Measurements from ENCODE around the gene PSMG1. TPM values are rescaled to one million over a fixed set of nuclear protein-coding genes. Genes with fewer than 3 reads are reported as not detected.

PSMG1 gene
- polyA plus RNA-seq, 1 experiment = 21.9 TPM

DNA sequence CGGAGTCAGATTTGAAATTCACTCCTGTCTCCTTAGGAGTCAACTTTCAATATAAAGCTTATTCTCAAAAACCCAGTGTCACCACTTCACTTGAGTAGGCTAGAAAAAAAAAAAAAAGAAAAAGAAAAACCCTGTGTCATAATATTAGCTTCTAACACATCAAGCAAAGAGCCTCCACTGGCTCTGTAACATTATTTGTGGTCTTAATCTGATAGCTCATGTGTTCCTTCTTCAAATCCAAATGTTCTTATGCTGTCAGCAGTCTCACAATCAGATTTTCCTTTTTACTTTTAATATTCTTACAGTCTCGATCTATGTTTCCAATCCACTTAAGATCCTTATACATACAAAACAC lies 26.1 kb upstream of the PSMG1 start:
- H3K4me3 ChIP-seq (ENCODE audit: low read depth, low read length) = no peak overlapping the region
- no peak for TF ChIP-seq CTCF (IDR thresholded peaks at IDR 0.05; ENCODE audit: insufficient read depth, low read depth, low read length)
- no peaks in the 10 kb centered on the region for H3K27me3 ChIP-seq (ENCODE audit: control insufficient read depth, insufficient read depth, low read length)
- CTCF ChIA-PET = interaction anchor here (0.7 kb wide), 1 partner anchor 45 kb away, joined by 4 read pairs; no protein-coding TSS in a partner anchor
- POLR2A ChIA-PET = no interaction called here
- DNase-seq (ENCODE audit: low read depth) = no peak
- H3K36me3 ChIP-seq (ENCODE audit: control insufficient read depth, insufficient read depth, low read length) = peaks cover 9% of the 10 kb centered on the region

- no peak for DNase-seq (ENCODE audit: low read depth)
- CTCF ChIA-PET = interaction anchor here (0.7 kb wide), 1 partner anchor 44 kb away, joined by 4 read pairs; no protein-coding TSS in a partner anchor
- Histone ChIP-seq H3K4me3 (ENCODE audit: low read depth, low read length) (no peak overlapping the region), H3K27me3 (ENCODE audit: control insufficient read depth, insufficient read depth, low read length) (no peaks in the 10 kb centered on the region), H3K36me3 (ENCODE audit: control insufficient read depth, insufficient read depth, low read length) (peaks cover 9% of the 10 kb centered on the region)
- TF ChIP-seq CTCF (IDR thresholded peaks at IDR 0.05; ENCODE audit: insufficient read depth, low read depth, low read length) = no peak
- POLR2A ChIA-PET = no interaction called here
These were observed 25.5 kb upstream of the PSMG1 start for GRCh38 chr21:39208624-39209333.

DNA sequence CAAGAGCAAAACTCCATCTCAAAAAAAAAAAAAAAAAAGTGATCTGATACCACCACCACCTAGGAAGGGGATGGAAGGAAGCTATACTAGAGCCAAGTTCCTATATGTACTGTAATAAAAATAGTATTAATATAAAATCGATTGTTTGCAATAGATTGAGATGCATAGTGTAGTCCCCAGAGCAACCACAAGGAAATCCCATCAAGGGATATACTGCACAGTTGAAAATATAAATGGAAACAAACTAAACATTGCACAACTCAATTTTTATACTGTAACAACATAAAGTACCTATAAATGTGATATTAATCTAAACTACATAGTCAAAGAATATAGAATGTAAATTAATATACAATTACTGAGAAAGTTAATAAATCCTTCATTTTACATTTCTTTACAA lies 20.9 kb upstream of the PSMG1 start:
- ChIA-PET CTCF (interaction anchor here (1.1 to 1.4 kb wide), 2 partner anchors 11 to 111 kb away, joined by 3 read pairs; no protein-coding TSS in a partner anchor), POLR2A (no interaction called here)
- no peak for DNase-seq (ENCODE audit: low read depth)
- Histone ChIP-seq H3K36me3 (ENCODE audit: control insufficient read depth, insufficient read depth, low read length) (peaks cover 7% of the 10 kb centered on the region), H3K27me3 (ENCODE audit: control insufficient read depth, insufficient read depth, low read length) (no peaks in the 10 kb centered on the region), H3K4me3 (ENCODE audit: low read depth, low read length) (no peak overlapping the region)
- TF ChIP-seq CTCF (IDR thresholded peaks at IDR 0.05; ENCODE audit: insufficient read depth, low read depth, low read length) = peak; percentile 16; the same call in 1 of the 2 replicates

GRCh38 chr21:39198800-39199199 lies 15.5 kb upstream of the PSMG1 start:
- CTCF ChIA-PET = interaction anchor here (1.0 kb wide), 1 partner anchor 18 kb away, joined by 3 read pairs; no protein-coding TSS in a partner anchor
- Histone ChIP-seq H3K27me3 (ENCODE audit: control insufficient read depth, insufficient read depth, low read length) (no peaks in the 10 kb centered on the region), H3K4me3 (ENCODE audit: low read depth, low read length) (no peak overlapping the region), H3K36me3 (ENCODE audit: control insufficient read depth, insufficient read depth, low read length) (peaks cover 6% of the 10 kb centered on the region)
- no peak for TF ChIP-seq CTCF (IDR thresholded peaks at IDR 0.05; ENCODE audit: insufficient read depth, low read depth, low read length)
- POLR2A ChIA-PET = no interaction called here
- DNase-seq (ENCODE audit: low read depth) = no peak

DNA sequence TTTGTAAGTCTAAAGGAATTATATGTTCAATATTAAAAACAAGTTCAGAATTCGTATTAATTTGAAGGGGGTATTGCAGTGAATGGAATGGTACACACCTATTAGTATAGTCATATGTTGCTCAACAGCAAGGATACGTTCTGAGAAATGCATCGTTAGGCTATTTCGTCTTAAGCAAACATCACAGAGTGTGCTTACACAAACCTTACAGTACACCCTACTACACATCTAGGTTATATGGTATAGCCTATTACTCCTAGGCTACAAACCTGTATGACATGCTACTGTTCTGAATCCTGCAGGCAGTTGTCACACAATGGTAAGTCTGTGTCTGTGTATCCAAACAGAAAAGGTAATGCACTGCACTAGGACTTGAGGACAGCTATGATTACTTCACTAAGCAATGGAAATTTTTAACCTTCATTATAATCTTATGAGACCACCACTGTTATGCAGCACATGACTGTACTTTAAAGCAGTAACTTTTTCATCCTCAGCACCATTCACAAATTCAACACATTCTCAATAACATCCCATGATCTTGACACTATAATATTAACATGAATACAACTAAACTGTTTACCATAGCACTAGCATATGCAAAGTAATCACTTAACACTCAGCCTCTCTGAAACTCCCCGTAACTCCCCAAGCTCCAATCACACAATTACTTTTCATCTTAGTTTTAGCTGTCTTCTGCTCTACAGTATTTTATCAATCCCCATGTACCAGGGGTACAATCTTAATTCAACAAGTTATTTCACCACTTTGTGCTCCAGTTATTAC lies 14.4 kb upstream of the PSMG1 start:
- no peak overlapping the region for H3K4me3 ChIP-seq (ENCODE audit: low read depth, low read length)
- DNase-seq (ENCODE audit: low read depth) = no peak
- no peak for TF ChIP-seq CTCF (IDR thresholded peaks at IDR 0.05; ENCODE audit: insufficient read depth, low read depth, low read length)
- ChIA-PET CTCF (interaction anchor here (1.0 kb wide), 1 partner anchor 17 kb away, joined by 3 read pairs; no protein-coding TSS in a partner anchor), POLR2A (no interaction called here)
- H3K36me3 ChIP-seq (ENCODE audit: control insufficient read depth, insufficient read depth, low read length) = peaks cover 6% of the 10 kb centered on the region
- H3K27me3 ChIP-seq (ENCODE audit: control insufficient read depth, insufficient read depth, low read length) = no peaks in the 10 kb centered on the region

Measured in BJ (cell line).